Spinal cord (tissue), 10 donors: ENCODE results near the gene PRKN. TPM values are rescaled to one million over a fixed set of nuclear protein-coding genes. Genes with fewer than 3 reads are reported as not detected.
"Not testable (repeated sequence)": the region's sequence is repeated elsewhere in the genome, so short reads cannot be mapped to it uniquely, and the experiment has no call there.

Experiments
- DNase-seq, 6 donors: peaks; one replicate each; pipeline versions ENCODE4 v3.0.0 to v3.0.0-alpha.2; 2013 to 2015; ENCODE audit warnings: low spot score in 6 of 6, low read depth in 4 of 6
- H3K27ac ChIP-seq: one replicate; pipeline ENCODE4 v1.5.1; 2013; ENCODE audit warnings: low read depth, low read length, control low read depth
- H3K27me3 ChIP-seq: one replicate; pipeline ENCODE4 v1.6.1; 2013; ENCODE audit warnings: low read length; ENCODE audit not compliant: control insufficient read depth, insufficient read depth
- H3K36me3 ChIP-seq: one replicate; pipeline ENCODE4 v1.6.1; 2013; ENCODE audit warnings: low read length; ENCODE audit not compliant: control insufficient read depth, insufficient read depth
- H3K4me1 ChIP-seq: one replicate; pipeline ENCODE4 v1.6.1; 2013; ENCODE audit warnings: low read length; ENCODE audit not compliant: control insufficient read depth, insufficient read depth
- H3K4me3 ChIP-seq: one replicate; pipeline ENCODE4 v1.5.1; 2013; ENCODE audit warnings: low read depth, low read length, control low read depth
- H3K9me3 ChIP-seq: one replicate; pipeline ENCODE4 v1.6.1; 2013; ENCODE audit warnings: low read length; ENCODE audit not compliant: control insufficient read depth, insufficient read depth
- WGBS: methylation state at CpG from one replicate; pipeline ENCODE4 v1.1.5; 2013; ENCODE audit warnings: missing lambda C conversion rate; ENCODE audit not compliant: insufficient coverage; 5-methylcytosine and 5-hydroxymethylcytosine counted together
- polyA plus RNA-seq, 2 donors: library from polyadenylated mRNA; unstranded; fragments of 120-200 nt; gene quantifications; one replicate each; pipeline ENCODE4 v1.2.1, GENCODE V29; 2013; ENCODE audit not compliant: insufficient read length in 2 of 2
- total RNA-seq, 2 donors: library from RNA; depleted of rRNA in 1 of 2; stranded (reverse); fragments of 120-200 nt in 1 of 2; fragments of >200 nt in 1 of 2; gene quantifications; one replicate each; pipeline versions ENCODE4 v1.2.3 to v1.2.4, GENCODE V29; 2013 to 2014
- donor health status: healthy.

Gene PRKN
- total and polyA plus RNA-seq, 4 donors = 7.4 to 9.5 (median 8.4) TPM

DNA sequence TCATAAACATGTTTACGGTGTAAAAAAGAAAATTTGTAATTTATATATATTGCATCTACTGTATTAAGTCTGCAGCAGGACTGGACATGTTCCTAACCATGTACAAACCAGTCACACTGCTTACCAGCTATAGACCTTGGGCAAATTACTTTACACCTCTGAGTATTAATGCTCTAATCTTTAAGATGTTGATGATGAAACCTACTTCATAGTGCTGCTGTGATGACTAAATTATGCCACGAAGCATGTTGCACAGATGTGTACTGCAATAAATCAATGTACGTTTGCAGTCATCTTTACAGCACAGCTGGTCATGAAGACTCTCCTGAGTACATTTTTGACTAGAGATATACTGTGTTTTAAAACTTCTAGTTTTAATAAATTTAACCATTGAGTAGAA is 42.6 kb downstream of the PRKN start:
- Histone ChIP-seq H3K9me3 (no peaks in the 10 kb centered on the region), H3K36me3 (no peaks in the 10 kb centered on the region), H3K27ac (no peak overlapping the region), H3K4me3 (no peak overlapping the region), H3K27me3 (no peaks in the 10 kb centered on the region), H3K4me1 (no peaks in the 10 kb centered on the region)
- peak in 1 of 6 donors; percentile 41 for DNase-seq
- no CpG with 5 or more reads among the region's 3 CpGs for WGBS

- WGBS = no CpG with 5 or more reads among the region's 1 CpG
- DNase-seq = no peak
- Histone ChIP-seq H3K27ac (no peak overlapping the region), H3K27me3 (no peaks in the 10 kb centered on the region), H3K9me3 (no peaks in the 10 kb centered on the region), H3K36me3 (no peaks in the 10 kb centered on the region), H3K4me1 (no peaks in the 10 kb centered on the region), H3K4me3 (no peak overlapping the region)
Observed at GRCh38 chr6:162684052-162684451, 43.5 kb downstream of the PRKN start.

DNA sequence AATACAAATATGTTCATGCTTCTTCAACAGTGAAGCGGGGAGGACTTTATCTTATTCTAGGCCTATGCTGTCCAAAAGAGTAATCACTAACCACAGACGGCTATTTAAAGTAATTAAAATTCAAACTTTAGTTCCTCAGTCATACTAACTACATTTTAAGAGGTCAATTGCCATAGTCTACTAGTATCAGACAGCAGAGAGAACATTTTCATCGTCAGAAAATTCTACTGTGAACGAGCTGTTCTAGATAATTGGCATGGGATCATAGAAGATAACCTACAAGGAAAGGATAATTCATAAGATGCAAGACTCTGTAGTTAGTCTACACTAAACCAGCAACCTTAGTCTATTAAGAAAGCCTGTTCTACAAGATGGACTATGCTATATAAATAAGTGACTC is 44.4 kb downstream of the PRKN start:
- Histone ChIP-seq H3K4me3 (no peak overlapping the region), H3K9me3 (no peaks in the 10 kb centered on the region), H3K27me3 (no peaks in the 10 kb centered on the region), H3K36me3 (no peaks in the 10 kb centered on the region), H3K27ac (no peak overlapping the region), H3K4me1 (no peaks in the 10 kb centered on the region)
- no peak for DNase-seq
- WGBS = no CpG with 5 or more reads among the region's 4 CpGs

DNA sequence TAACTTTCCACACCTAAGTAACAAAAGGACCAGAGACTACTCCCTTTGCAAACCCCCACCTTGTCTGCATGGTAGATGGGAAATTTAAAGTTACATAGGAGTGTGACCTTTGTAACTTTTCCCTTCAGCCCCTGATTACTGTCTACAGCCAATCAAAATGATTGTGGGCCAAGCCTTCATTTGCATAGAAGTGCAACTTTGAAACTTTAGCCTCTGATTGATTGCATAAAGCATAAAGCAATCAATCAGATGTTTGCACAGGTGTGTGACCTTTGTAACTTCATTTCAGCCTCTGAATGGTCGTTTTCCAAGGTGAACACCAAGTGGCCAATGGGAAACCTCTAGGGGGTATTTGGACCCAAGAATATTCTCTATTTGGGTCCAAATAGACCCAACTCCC is 46.1 kb downstream of the PRKN start:
- no peaks in the 10 kb centered on the region for H3K9me3 ChIP-seq
- WGBS = no CpG with 5 or more reads among the region's 1 CpG

DNA sequence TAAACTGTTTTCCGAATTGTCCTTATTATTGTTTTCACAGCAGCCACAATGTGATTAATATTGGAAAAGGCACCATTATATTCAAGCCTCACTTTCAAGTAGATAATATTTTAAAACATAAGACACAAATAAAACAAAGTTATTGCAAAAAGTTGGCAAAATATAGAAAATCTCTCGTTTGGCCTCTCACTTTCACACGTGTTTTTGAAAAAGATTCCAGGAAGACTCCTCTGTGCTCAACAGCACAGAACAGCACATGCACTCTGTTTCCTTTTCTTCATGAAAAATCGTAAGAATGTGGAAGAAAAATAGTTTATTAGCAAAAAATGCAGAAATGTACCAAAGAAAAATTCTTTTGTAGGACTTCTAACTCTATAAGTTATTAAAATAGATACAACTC is 46.7 kb downstream of the PRKN start:
- Histone ChIP-seq H3K27me3 (no peaks in the 10 kb centered on the region), H3K4me3 (no peak overlapping the region), H3K4me1 (no peaks in the 10 kb centered on the region), H3K36me3 (no peaks in the 10 kb centered on the region), H3K27ac (no peak overlapping the region), H3K9me3 (no peaks in the 10 kb centered on the region)
- DNase-seq = no peak
- WGBS = no CpG with 5 or more reads among the region's 4 CpGs

More for the DNA sequence above, 46.1 kb downstream of the PRKN start:
- Histone ChIP-seq H3K27ac (no peak overlapping the region), H3K27me3 (no peaks in the 10 kb centered on the region), H3K4me3 (no peak overlapping the region), H3K4me1 (no peaks in the 10 kb centered on the region), H3K36me3 (no peaks in the 10 kb centered on the region)
- DNase-seq = no peak

- Histone ChIP-seq H3K27ac (no peak overlapping the region), H3K4me1 (no peaks in the 10 kb centered on the region), H3K27me3 (no peaks in the 10 kb centered on the region), H3K36me3 (no peaks in the 10 kb centered on the region), H3K4me3 (no peak overlapping the region), H3K9me3 (no peaks in the 10 kb centered on the region)
- no peak for DNase-seq
Observed at GRCh38 chr6:162680367-162680766, 47.2 kb downstream of the PRKN start.

DNA sequence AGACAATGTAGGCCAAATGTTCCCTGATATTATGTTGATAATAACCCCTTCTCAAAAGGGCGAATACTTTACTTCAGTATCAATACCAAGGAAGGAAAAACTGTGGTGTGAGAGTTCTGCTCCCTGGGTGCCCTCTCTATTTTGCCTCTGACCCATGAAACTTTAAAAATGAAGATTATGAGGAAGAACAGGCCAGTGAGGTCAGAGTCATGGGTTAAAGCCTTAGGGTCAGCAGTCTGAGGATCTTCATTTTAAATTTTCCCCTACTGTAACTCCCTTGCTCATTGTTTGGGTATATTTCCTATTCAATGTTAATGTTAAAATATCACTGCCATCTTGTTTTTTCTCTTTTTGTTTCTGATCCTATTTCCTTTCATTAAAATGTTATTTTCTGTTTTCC is 47.9 kb downstream of the PRKN start:
- WGBS = no CpG with 5 or more reads among the region's 1 CpG
- DNase-seq = no peak

GRCh38 chr6:162678896-162679295 is 48.7 kb downstream of the PRKN start:
- DNase-seq, H3K4me3 ChIP-seq, H3K27me3 ChIP-seq, H3K36me3 ChIP-seq, H3K27ac ChIP-seq, H3K9me3 ChIP-seq, H3K4me1 ChIP-seq: not testable (repeated sequence)
- 83% methylated on average over 1 of the region's 7 CpGs for WGBS

More for the DNA sequence above, 47.9 kb downstream of the PRKN start:
- H3K4me1 ChIP-seq = no peaks in the 10 kb centered on the region
- H3K27ac ChIP-seq = no peak overlapping the region
- H3K27me3 ChIP-seq = no peaks in the 10 kb centered on the region
- no peaks in the 10 kb centered on the region for H3K9me3 ChIP-seq
- no peak overlapping the region for H3K4me3 ChIP-seq
- H3K36me3 ChIP-seq = no peaks in the 10 kb centered on the region

- H3K27me3 ChIP-seq = no peaks in the 10 kb centered on the region
- no peak overlapping the region for H3K4me3 ChIP-seq
- H3K9me3 ChIP-seq = no peaks in the 10 kb centered on the region
- H3K4me1 ChIP-seq = no peaks in the 10 kb centered on the region
- DNase-seq = no peak
- H3K27ac ChIP-seq = no peak overlapping the region
- H3K36me3 ChIP-seq = no peaks in the 10 kb centered on the region
Observed at GRCh38 chr6:162675503-162675902, 52.1 kb downstream of the PRKN start.

GRCh38 chr6:162674452-162674851 is 53.1 kb downstream of the PRKN start:
- Histone ChIP-seq H3K27ac (no peak overlapping the region), H3K4me3 (no peak overlapping the region), H3K4me1 (no peaks in the 10 kb centered on the region), H3K27me3 (no peaks in the 10 kb centered on the region), H3K9me3 (no peaks in the 10 kb centered on the region), H3K36me3 (no peaks in the 10 kb centered on the region)
- WGBS = 88% methylated on average over 3 of the region's 3 CpGs
- DNase-seq = no peak
